ENCODE data around the gene ZNF471. TPM values are rescaled to one million over a fixed set of nuclear protein-coding genes. Genes with fewer than 3 reads are reported as not detected.

ZNF471 gene
- 6.7 and 7.1 TPM in 2 replicates for total RNA-seq

DNA sequence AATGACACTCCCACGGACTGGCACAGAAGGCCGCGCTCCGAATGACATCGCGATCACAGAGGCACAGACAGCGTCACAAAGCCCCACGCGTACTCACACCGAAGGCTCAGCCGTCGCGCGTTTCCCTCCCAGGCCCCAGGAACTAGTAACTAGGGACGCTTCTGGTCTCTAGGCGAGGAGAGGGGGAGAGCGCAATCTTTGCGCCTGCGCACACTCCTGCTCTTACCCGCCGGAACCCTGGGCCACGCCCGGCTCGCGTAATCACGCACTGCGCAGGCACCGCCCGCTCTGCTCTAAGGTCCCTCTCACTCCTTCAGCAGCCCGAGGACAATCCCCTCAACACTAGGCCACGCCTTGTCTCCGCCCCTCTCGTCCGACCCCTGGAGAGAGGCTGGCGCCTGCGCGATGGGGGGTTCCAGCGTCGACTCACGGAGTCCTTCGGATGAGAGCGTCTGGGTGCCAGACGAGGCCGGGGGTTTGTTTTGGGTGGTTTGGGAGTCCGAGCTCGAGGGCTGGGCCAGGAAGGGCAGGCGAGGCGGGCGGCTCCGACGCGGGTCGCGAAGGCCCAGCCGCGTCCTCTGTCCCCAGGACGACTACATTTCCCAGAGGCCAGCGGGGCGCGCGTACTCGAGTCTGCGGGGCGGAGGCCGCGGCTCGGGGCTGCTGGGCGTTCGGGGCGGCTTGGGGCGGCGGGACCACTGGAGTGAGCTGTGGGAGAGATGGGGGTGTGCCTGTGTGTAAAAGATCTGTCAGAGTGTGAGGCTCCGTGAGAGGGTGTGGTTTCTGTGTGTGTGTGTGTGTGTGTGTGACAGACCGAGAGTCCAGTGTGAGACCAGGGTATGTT is at the start of gene ZNF471:
Gene ZNF471, plus strand, starts transcription at position 410 of the 844 bp plus-strand sequence. CDS start 3,717 bp downstream, outside the sequence.

GRCh38 chr19:56476651-56477428 is 30.8 kb upstream of the ZNF471 start, which contains the start of gene ZNF667:
Gene ZNF667, minus strand, starts transcription at chr19:56477345. Its CDS starts 14,975 bp downstream, at chr19:56462370.

DNA sequence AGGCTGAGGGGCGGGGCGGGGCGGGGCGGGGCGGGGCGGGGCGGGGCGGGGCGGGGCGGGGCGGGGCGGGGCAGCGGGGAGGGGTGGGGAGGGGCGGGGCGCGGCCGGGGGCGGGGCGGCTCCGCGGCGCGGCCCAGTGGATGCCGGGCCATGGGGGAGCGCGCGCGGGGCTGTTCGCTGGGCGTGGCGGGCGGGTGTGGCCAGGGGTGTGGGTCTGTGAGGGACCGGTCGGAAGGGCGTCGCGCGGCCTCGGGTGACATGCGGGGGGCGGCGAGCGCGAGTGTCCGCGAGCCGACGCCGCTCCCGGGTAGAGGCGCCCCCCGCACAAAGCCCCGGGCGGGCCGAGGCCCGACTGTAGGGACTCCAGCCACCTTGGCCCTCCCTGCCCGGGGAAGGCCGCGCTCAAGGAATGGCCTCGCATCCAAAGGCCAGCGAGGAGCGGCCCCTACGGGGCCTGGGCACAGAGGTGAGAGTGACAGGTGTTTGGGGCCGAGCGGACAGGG is 31.2 kb downstream of the ZNF471 start, which contains the start of gene ZFP28:
Gene ZFP28, plus strand, starts transcription at position 188 of the 503 bp plus-strand sequence. Its CDS starts 71 bp downstream, at position 259.

GRCh38 chr19:56567274-56568120 is 59.8 kb downstream of the ZNF471 start, which contains the start of gene ZNF470:
Gene ZNF470, plus strand, starts transcription at chr19:56567468. Its CDS starts 2,844 bp downstream, at chr19:56570312.

Other genes with a start within 250 kb of the ZNF471 start
- not detected in 2 replicates for gene EDDM13, start 235.1 kb upstream of the ZNF471 start, total RNA-seq
- 5.2 and 8.9 TPM in 2 replicates for gene ZSCAN5A, start 193.0 kb upstream of the ZNF471 start, total RNA-seq
- 3.1 TPM in 2 replicates for gene ZNF582, start 114.3 kb upstream of the ZNF471 start, total RNA-seq
- gene ZNF583, start 103.5 kb upstream of the ZNF471 start, total RNA-seq, result 3.9 and 4.7 TPM in 2 replicates
- 7.8 and 12.9 TPM in 2 replicates for gene ZNF667, start 30.5 kb upstream of the ZNF471 start, total RNA-seq
- gene ZFP28, start 31.1 kb downstream of the ZNF471 start, total RNA-seq, result 9.2 and 10.2 TPM in 2 replicates
- gene ZNF470, start 59.6 kb downstream of the ZNF471 start, total RNA-seq, result 8.5 and 9.5 TPM in 2 replicates
- 8.1 and 10.9 TPM in 2 replicates for gene ZNF71, start 87.4 kb downstream of the ZNF471 start, total RNA-seq
- 0.13 TPM in 1 of 2 replicates, not detected in the other for gene SMIM17, start 135.3 kb downstream of the ZNF471 start, total RNA-seq
- 0.65 and 1.3 TPM in 2 replicates for gene ZNF835, start 163.9 kb downstream of the ZNF471 start, total RNA-seq